ENCODE results near the gene ZBTB8A.

The ZBTB8A gene

DNA sequence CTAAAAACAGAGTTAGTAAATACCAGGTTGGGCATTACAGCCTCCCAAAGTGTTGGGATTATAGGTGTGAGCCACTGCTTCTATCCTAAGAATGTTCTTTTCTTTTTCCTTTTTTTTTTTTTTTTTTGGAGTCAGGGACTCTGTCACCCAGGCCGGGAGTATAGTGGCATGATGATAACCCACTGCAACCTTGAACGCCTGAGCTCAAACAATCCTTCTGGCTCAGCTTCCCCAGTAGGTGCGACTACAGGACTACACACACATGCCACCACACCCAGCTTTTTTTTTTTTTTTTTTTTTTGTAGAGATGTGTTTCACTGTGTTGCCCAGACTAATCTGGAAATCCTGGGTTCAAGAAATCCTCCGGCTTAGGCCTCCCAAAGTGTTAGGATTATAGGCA, 105.2 kb downstream of the ZBTB8A start:
- no peak overlapping the region for H3K4me3 ChIP-seq (ENCODE audit: low read depth, low read length)
- no peak for DNase-seq (ENCODE audit: low read depth)
- TF ChIP-seq CTCF (conservative IDR thresholded peaks at IDR 0.05; ENCODE audit: low read depth, low read length) = no peak

GRCh38 chr1:32647308-32648134, 108.3 kb downstream of the ZBTB8A start:
- no peak for DNase-seq (ENCODE audit: low read depth)
- TF ChIP-seq CTCF (conservative IDR thresholded peaks at IDR 0.05; ENCODE audit: low read depth, low read length) = no peak
- no peak overlapping the region for H3K4me3 ChIP-seq (ENCODE audit: low read depth, low read length)

GRCh38 chr1:32650248-32650751, 111.1 kb downstream of the ZBTB8A start, which contains the start of gene ZBTB8OS:
Gene ZBTB8OS (minus strand): TSS chr1:32650550. CDS start chr1:32650529, 21 bp downstream.
- no peak for TF ChIP-seq CTCF (conservative IDR thresholded peaks at IDR 0.05; ENCODE audit: low read depth, low read length)
- DNase-seq (ENCODE audit: low read depth) = peak; percentile 95
- H3K4me3 ChIP-seq (ENCODE audit: low read depth, low read length) = peak within 1 kb of the TSS; percentile 88

DNA sequence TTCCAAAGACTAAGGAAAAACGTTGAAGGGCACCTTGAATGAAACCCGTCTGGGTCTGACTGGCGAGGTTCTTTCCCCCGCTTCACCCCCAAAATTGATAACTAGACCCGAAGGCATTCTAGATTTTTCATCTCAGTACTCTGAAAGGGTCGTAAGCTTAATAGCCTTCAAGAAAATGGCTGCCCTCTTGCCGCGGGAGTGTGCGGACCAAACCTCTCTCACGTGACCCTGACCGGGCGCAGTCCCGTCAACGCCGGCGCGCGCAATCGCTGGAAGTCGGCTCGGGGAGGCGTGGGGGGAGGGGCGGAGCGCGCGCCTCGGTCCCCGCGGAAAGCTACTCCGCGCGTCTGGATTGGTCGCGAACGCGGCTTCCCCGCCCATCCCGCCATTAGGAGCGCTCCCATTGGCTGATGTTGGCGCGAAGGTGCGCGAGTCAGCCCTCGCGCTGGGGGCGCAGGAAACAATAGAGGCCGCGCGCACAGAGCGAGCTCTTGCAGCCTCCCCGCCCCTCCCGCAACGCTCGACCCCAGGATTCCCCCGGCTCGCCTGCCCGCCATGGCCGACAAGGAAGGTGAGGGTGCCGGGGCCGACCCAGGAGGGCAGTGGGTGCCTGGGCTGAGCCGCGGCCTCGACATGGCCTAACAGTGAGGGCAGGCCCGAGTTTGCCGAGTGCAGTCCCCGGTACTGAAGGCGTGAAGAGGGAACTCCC, 111.7 kb downstream of the ZBTB8A start, which contains the start of gene RBBP4:
TSS of gene RBBP4 (plus strand) at position 457 of the 709 bp plus-strand sequence. CDS start at position 556, 99 bp downstream.
- TF ChIP-seq CTCF (conservative IDR thresholded peaks at IDR 0.05; ENCODE audit: low read depth, low read length) = no peak
- peak within 1 kb of the TSS; percentile 88 for H3K4me3 ChIP-seq (ENCODE audit: low read depth, low read length)
- DNase-seq (ENCODE audit: low read depth) = peak; percentile 98

- peak overlapping the region; percentile 82 for H3K4me3 ChIP-seq (ENCODE audit: low read depth, low read length)
- TF ChIP-seq CTCF (conservative IDR thresholded peaks at IDR 0.05; ENCODE audit: low read depth, low read length) = no peak
- no peak for DNase-seq (ENCODE audit: low read depth)
These were observed 112.3 kb downstream of the ZBTB8A start for GRCh38 chr1:32651461-32652073.

DNA sequence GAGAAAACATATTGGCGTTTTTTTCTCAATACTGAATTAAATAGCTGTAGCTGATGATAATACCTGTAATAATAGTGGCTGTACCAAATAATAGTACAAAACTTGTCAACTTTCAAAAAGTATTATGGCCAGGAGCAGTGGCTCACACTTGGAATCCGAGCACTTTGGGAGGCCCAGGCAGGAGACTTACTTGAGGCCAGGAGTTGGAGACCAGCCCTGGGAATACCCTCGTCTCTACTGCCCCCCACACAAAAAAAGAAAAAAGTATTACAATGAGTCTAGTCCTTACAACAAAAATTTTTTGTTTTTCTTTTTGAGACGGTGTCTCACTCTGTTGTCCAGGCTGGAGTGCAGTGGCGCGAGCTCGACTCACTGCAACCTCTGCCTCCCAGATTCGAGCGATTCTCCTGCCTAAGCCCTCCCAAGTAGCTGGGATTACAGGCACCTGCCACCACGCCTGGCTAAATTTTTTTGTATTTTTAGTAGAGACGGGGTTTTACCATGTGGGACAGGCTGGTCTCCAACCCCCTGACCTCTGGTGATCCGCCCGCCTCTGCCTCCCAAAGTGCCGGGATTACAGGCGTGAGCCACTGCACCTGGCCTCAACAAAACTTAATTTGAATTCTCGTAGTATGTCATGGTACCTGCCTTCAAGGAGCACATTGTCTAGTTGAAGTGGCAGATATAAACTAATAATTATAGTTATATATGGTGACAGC, 113.2 kb downstream of the ZBTB8A start:
- DNase-seq (ENCODE audit: low read depth) = no peak
- H3K4me3 ChIP-seq (ENCODE audit: low read depth, low read length) = peak overlapping the region; percentile 82
- no peak for TF ChIP-seq CTCF (conservative IDR thresholded peaks at IDR 0.05; ENCODE audit: low read depth, low read length)

Measured in choroid plexus epithelial cell (primary cell).